BE2C (cell line): ENCODE results near the gene FEM1C.

ENCODE experiments used
- DNase-seq: peaks from one replicate; pipeline ENCODE4 v3.0.0-alpha.2; 2020
- H3K27me3 ChIP-seq: fragments of 250-450 bp; sonication (Bioruptor Pico); 2 replicates; pipeline ENCODE4 v1.5.1; 2020; ENCODE audit warnings: mild to moderate bottlenecking
- H3K36me3 ChIP-seq: fragments of 250-450 bp; sonication (Bioruptor Pico); 2 replicates; pipeline ENCODE4 v1.5.1; 2020; ENCODE audit warnings: mild to moderate bottlenecking
- H3K4me1 ChIP-seq: fragments of 250-450 bp; sonication (Bioruptor Pico); 2 replicates; pipeline ENCODE4 v1.5.1; 2020
- H3K4me3 ChIP-seq: 2 replicates; pipeline ENCODE4 v1.5.1; 2011; ENCODE audit warnings: low read depth, low read length
- H3K9me3 ChIP-seq: fragments of 250-450 bp; sonication (Bioruptor Pico); 2 replicates; pipeline ENCODE4 v1.5.1; 2020
- CTCF ChIP-seq: IDR thresholded peaks from 2 replicates; pipeline ENCODE4 v1.5.1; 2012; ENCODE audit warnings: mild to moderate bottlenecking, low read depth, low read length

The FEM1C gene

GRCh38 chr5:115535479-115536035 lies 9.0 kb downstream of the FEM1C start:
- peaks cover 8% of the 10 kb centered on the region for H3K36me3 ChIP-seq
- no peak overlapping the region for H3K4me3 ChIP-seq
- no peak for TF ChIP-seq CTCF
- H3K4me1 ChIP-seq: peaks cover 6% of the 10 kb centered on the region
- H3K27me3 ChIP-seq: no peaks in the 10 kb centered on the region
- no peak for DNase-seq
- H3K9me3 ChIP-seq: no peaks in the 10 kb centered on the region

DNA sequence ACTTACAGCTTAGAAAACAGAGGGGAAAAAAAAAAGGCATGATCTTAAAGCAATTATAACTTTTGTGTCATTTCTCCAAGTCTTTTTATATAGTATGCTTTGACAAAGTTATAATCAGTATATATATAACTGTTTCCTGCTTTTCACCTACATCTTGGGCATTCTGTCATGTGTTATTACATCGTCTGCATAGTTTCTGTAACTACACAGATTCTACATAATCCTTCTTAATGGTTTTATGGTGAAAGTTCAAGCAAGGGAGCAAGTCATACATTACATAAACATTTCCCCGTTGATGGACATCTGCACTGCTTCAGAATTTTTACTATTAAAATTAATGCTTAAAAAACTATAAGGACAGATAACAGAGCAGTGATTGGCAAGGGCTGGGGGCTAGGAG lies 12.1 kb downstream of the FEM1C start:
- no peak for TF ChIP-seq CTCF
- no peak for DNase-seq
- Histone ChIP-seq H3K9me3 (no peaks in the 10 kb centered on the region), H3K4me3 (no peak overlapping the region), H3K36me3 (peaks cover 8% of the 10 kb centered on the region), H3K4me1 (peaks cover 6% of the 10 kb centered on the region), H3K27me3 (no peaks in the 10 kb centered on the region)

- H3K36me3 ChIP-seq: peaks cover 8% of the 10 kb centered on the region
Measured at GRCh38 chr5:115531787-115532367, 12.7 kb downstream of the FEM1C start.

GRCh38 chr5:115531380-115531779 lies 13.2 kb downstream of the FEM1C start:
- H3K27me3 ChIP-seq: no peaks in the 10 kb centered on the region
- peaks cover 6% of the 10 kb centered on the region for H3K4me1 ChIP-seq
- H3K4me3 ChIP-seq: no peak overlapping the region
- DNase-seq: no peak
- no peaks in the 10 kb centered on the region for H3K9me3 ChIP-seq
- no peak for TF ChIP-seq CTCF
- peaks cover 8% of the 10 kb centered on the region for H3K36me3 ChIP-seq

More at GRCh38 chr5:115531787-115532367, 12.7 kb downstream of the FEM1C start:
- DNase-seq: no peak
- no peak overlapping the region for H3K4me3 ChIP-seq
- H3K27me3 ChIP-seq: no peaks in the 10 kb centered on the region
- H3K9me3 ChIP-seq: no peaks in the 10 kb centered on the region
- no peak for TF ChIP-seq CTCF
- peaks cover 6% of the 10 kb centered on the region for H3K4me1 ChIP-seq

- DNase-seq: no peak
- no peaks in the 10 kb centered on the region for H3K9me3 ChIP-seq
- H3K36me3 ChIP-seq: peaks cover 2% of the 10 kb centered on the region
- H3K4me3 ChIP-seq: no peak overlapping the region
- H3K4me1 ChIP-seq: peaks cover 6% of the 10 kb centered on the region
- no peaks in the 10 kb centered on the region for H3K27me3 ChIP-seq
- no peak for TF ChIP-seq CTCF
Measured at GRCh38 chr5:115530426-115530825, 14.1 kb downstream of the FEM1C start.

DNA sequence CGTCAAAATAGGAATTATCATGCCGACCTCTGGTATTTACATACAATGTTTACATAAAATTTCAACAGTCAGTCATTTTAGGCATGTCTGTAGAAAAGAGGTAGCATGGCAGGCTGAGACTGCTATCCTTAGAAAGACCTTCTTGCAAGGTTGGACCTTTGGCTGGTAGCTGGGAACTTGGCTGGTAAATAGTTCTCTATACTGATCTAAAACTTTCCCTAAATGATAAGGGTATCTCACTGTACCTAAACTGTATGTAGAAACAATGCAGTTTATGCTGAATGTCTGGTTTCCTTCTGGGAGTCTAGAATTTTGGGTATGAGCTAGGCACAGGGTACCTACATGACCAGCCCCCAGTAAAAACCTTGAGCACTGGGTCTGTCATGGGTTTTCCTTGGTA lies 18.0 kb downstream of the FEM1C start:
- H3K4me3 ChIP-seq: no peak overlapping the region
- H3K4me1 ChIP-seq: no peaks in the 10 kb centered on the region; the same call in 1 of the 2 replicates
- H3K9me3 ChIP-seq: no peaks in the 10 kb centered on the region
- H3K36me3 ChIP-seq: peaks cover 12% of the 10 kb centered on the region
- no peak for TF ChIP-seq CTCF
- no peak for DNase-seq
- no peaks in the 10 kb centered on the region for H3K27me3 ChIP-seq
